Transverse colon (tissue), 4 donors: ENCODE measurements around the gene MYBPH. TPM values are rescaled to one million over a fixed set of nuclear protein-coding genes. Genes with fewer than 3 reads are reported as not detected.
A peak's percentile ranks its signal among the peaks of the same experiment; 100 is the strongest.

Source experiments
- DNase-seq: peaks from one replicate; pipeline ENCODE4 v3.0.0-alpha.2; 2019
- H3K27ac ChIP-seq, 4 donors: fragments of 200-600 bp; sonication (generic); 2 replicates each; pipeline ENCODE4 v1.5.1; 2016 to 2018; ENCODE audit warnings: inconsistent platforms in 4 of 4
- H3K27me3 ChIP-seq: fragments of 200-600 bp; sonication (generic); 2 replicates; pipeline ENCODE4 v1.5.1; 2017; ENCODE audit warnings: inconsistent platforms
- H3K36me3 ChIP-seq, 4 donors: fragments of 200-600 bp; sonication (generic); 2 replicates each; pipeline ENCODE4 v1.5.1; 2017 to 2019; ENCODE audit warnings: inconsistent platforms in 4 of 4
- H3K4me1 ChIP-seq, 4 donors: fragments of 200-600 bp; sonication (generic); 2 replicates each; pipeline ENCODE4 v1.5.1; 2017 to 2020; ENCODE audit warnings: inconsistent platforms in 4 of 4
- H3K4me3 ChIP-seq, 4 donors: fragments of 200-600 bp; sonication (generic); 1 replicate in 1 of 4; 2 replicates in 3 of 4; pipeline versions ENCODE4 v1.5.1 to v1.6.1; 2017 to 2019; ENCODE audit warnings: inconsistent platforms in 4 of 4
- H3K9me3 ChIP-seq, 2 donors: fragments of 200-600 bp; sonication (generic); 2 replicates each; pipeline ENCODE4 v1.5.1; 2017 to 2019; ENCODE audit warnings: inconsistent platforms in 2 of 2
- EP300 ChIP-seq: sonication (generic); formaldehyde crosslinking; IDR thresholded peaks from one replicate; pipeline ENCODE4 v1.6.1; 2017; ENCODE audit warnings: antibody characterized with exemption, low read depth
- POLR2A ChIP-seq: fragments of 450-650 bp; IDR thresholded peaks from one replicate; pipeline ENCODE4 v1.6.1; 2016; ENCODE audit warnings: antibody characterized with exemption, mild to moderate bottlenecking, moderate library complexity
- POLR2AphosphoS5 ChIP-seq, 3 donors: sonication (generic); formaldehyde crosslinking; IDR thresholded peaks; one replicate each; pipeline ENCODE4 v1.6.1; 2016; ENCODE audit warnings: antibody characterized with exemption in 3 of 3
- WGBS, 2 donors: methylation state at CpG; one replicate each; pipeline ENCODE4 v1.1.5; 2018; ENCODE audit warnings: low coverage in 1 of 2; 5-methylcytosine and 5-hydroxymethylcytosine counted together
- in situ Hi-C, 4 donors: fragments of 200-750 bp; cut with MboI; loops; one replicate each; pipeline versions ENCODE4 v1.15.0 to v1.15.1; 2017; ENCODE audit warnings: low sequenced_read_pairs in 3 of 4, low pct_ligation_motif_present in 1 of 4, low pct_unique_long_range_greater_than_20kb in 1 of 4
- intact Hi-C: fragments of 100-400 bp; cut with DNase I; formaldehyde crosslinking; loops from one replicate; pipeline ENCODE4 v1.15.1; 2023; ENCODE audit warnings: low total_unique reads
- total RNA-seq, 4 donors: library from RNA; depleted of rRNA; stranded (reverse); fragments of >200 nt; gene quantifications; one replicate each; pipeline ENCODE4 v1.1.0, GENCODE V29; 2016
- TF ChIP-seq, protein P1 (sequence below), 5 experiments: fragments of 200-600 bp in 3 of 5; fragments of 450-650 bp in 2 of 5; sonication (generic) in 3 of 5; IDR thresholded peaks; 1 replicate in 2 of 5; 2 replicates in 3 of 5; pipeline ENCODE4 v1.5.1; 2016 to 2017; ENCODE audit warnings: antibody characterized with exemption in 5 of 5, inconsistent platforms in 3 of 5, mild to moderate bottlenecking in 2 of 5, moderate library complexity in 1 of 5

MYBPH gene
- total RNA-seq, 4 donors from 2014 or later: not detected

DNA sequence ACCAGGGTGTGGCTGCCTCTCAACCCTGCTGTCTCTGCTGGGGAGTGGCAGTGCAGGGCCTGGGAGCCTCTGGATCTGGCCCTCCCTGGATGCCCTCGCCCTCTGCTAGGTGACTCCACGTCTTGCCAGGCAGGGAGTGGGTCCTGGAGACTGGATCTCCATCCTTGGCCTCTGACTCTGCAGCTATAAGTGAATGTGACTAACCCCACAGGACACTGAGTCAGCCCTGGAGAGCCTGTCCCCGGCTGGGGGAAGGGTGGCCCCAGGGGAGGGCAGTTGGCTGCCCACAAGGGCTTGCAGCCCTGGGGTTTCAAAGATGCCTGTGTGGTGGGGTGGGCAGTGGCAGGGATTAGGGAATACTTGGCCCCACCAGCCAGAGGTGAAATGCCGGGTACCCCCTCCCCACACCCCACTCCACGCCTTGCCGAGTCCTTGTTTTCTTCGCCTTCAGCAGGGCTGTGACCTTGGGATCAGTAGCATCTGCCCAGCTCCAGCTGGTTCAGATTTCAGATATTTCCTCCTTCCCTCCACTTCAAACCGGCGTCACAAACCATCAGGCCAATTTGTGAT is 1.9 kb upstream of the MYBPH start:
- DNase-seq: no peak
- Histone ChIP-seq H3K27ac (peak overlapping the region in 1 of 4 donors; percentile 16), H3K9me3 (no peaks in the 10 kb centered on the region), H3K4me1 (peaks cover 0 to 4% (median 0%) of the 10 kb centered on the region in 4 donors), H3K4me3 (no peak overlapping the region), H3K36me3 (no peaks in the 10 kb centered on the region), H3K27me3 (no peaks in the 10 kb centered on the region)
- in situ Hi-C loops: no loop called here
- 56% methylated on average over 9 of the region's 9 CpGs; no CpG with 5 or more reads in 1 of the 2 donors for WGBS, 2 donors
- intact Hi-C loops: no loop called here
- no peak for TF ChIP-seq POLR2AphosphoS5 (IDR thresholded peaks at IDR 0.05)
- no peak for TF ChIP-seq POLR2A
- TF ChIP-seq, protein P1, sequence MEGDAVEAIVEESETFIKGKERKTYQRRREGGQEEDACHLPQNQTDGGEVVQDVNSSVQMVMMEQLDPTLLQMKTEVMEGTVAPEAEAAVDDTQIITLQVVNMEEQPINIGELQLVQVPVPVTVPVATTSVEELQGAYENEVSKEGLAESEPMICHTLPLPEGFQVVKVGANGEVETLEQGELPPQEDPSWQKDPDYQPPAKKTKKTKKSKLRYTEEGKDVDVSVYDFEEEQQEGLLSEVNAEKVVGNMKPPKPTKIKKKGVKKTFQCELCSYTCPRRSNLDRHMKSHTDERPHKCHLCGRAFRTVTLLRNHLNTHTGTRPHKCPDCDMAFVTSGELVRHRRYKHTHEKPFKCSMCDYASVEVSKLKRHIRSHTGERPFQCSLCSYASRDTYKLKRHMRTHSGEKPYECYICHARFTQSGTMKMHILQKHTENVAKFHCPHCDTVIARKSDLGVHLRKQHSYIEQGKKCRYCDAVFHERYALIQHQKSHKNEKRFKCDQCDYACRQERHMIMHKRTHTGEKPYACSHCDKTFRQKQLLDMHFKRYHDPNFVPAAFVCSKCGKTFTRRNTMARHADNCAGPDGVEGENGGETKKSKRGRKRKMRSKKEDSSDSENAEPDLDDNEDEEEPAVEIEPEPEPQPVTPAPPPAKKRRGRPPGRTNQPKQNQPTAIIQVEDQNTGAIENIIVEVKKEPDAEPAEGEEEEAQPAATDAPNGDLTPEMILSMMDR (IDR thresholded peaks at IDR 0.05): no peak
- TF ChIP-seq EP300: no peak

DNA sequence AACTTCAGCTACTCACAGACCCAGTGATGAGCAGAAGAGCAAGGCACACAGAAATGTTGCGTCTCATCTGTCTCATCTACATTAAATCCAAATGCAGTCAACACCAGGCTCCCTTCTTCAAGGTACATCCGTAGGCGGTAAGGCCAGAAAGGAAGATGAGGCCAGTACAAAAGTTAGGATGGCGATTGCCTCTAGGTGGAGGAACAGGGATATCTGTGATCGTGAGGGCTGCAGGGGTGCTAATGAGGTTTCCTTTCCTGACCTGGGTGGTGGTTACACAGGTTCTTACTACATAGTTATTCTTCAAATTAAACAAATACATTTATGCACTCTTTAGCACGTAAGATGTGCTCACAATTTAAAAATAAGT is 1.4 kb upstream of the MYBPH start:
- whole genome bisulfite sequencing, 2 donors: 78 to 81% methylated on average over 6 of the region's 6 CpGs
- no peaks in the 10 kb centered on the region for H3K9me3 ChIP-seq
- H3K27ac ChIP-seq: peak overlapping the region in 1 of 4 donors; percentile 16
- TF ChIP-seq POLR2A (no peak), EP300 (no peak), POLR2AphosphoS5 (IDR thresholded peaks at IDR 0.05) (no peak)
- TF ChIP-seq, protein P1 (IDR thresholded peaks at IDR 0.05): no peak
- intact Hi-C loops: no loop called here
- no peak overlapping the region for H3K4me3 ChIP-seq
- peaks cover 0 to 7% (median 0%) of the 10 kb centered on the region in 4 donors for H3K4me1 ChIP-seq
- no peaks in the 10 kb centered on the region for H3K27me3 ChIP-seq
- H3K36me3 ChIP-seq: no peaks in the 10 kb centered on the region
- in situ Hi-C loops: no loop called here
- DNase-seq: no peak

DNA sequence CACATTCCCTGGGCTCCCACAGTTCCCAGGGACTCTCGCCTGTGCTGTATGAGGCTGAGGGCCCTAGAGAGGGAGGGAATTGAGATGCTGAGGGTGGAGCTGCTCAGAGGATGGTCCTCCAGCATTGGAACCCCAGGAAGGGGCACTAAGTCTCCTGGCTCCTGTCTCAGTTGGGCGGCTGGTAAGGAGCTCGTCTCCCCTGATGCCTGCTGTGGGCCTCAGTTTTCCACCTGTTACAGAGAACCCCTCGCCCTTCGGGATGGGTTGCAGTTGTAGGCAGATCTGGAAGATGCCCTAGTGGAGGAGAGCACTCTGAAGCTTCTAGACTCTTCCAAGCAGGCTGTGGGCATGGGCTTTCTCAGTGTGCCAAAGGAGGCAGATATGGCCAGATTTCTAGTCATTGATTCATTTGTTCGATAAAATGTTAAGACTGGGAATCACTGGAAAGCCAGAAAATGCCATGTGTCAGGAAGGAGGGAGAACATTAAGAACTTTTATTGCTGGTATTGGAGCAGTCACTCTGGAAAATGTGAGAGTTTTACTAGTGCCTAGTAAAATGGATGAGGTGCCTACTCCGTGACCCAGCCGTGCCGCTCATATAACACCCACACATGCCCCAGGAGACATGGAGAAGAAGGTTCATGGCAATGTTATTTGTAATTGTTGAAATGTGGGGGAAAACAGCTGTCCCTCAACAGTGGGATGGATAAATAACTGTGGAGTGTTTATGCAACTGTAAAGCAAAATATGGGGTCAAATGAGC is 828 bp upstream of the MYBPH start:
- in situ Hi-C loops (no loop called here), intact Hi-C loops (no loop called here)
- TF ChIP-seq, protein P1 (IDR thresholded peaks at IDR 0.05): no peak
- TF ChIP-seq POLR2A (no peak), POLR2AphosphoS5 (IDR thresholded peaks at IDR 0.05) (no peak), EP300 (no peak)
- H3K36me3 ChIP-seq: no peaks in the 10 kb centered on the region
- H3K9me3 ChIP-seq: no peaks in the 10 kb centered on the region
- DNase-seq: no peak
- WGBS, 2 donors: 89 to 93% methylated on average over 4 to 9 of the region's 9 CpGs
- no peak overlapping the region for H3K27ac ChIP-seq
- H3K4me1 ChIP-seq: peaks cover 0 to 7% (median 0%) of the 10 kb centered on the region in 4 donors
- no peaks in the 10 kb centered on the region for H3K27me3 ChIP-seq
- H3K4me3 ChIP-seq: no peak overlapping the region

DNA sequence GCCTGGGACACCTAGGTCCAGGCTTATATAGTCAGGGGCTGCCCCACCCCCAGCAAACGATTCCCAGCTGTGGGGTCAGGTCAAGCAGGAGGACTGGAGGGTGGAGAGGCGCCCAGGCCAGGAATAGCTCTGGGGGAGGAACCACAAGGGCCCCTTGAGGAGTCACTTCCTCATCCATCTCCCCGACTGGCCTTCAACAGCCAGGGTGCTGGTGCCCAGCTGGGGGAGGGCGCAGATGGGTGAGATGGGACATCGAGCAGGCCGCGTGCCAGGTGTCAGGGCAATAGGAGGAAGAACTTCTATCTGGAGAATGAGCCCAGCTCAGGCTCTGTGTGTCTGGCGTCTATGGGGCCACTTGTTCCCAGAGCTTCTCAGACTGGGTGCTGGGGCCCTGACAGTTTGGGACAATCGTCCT is 208 bp upstream of the MYBPH start:
- Histone ChIP-seq H3K4me1 (peaks cover 0 to 7% (median 0%) of the 10 kb centered on the region in 4 donors), H3K27me3 (no peaks in the 10 kb centered on the region), H3K27ac (no peak overlapping the region), H3K36me3 (no peaks in the 10 kb centered on the region), H3K4me3 (no peak overlapping the region), H3K9me3 (no peaks in the 10 kb centered on the region)
- WGBS, 2 donors: 62 to 81% methylated on average over 5 to 9 of the region's 9 CpGs
- intact Hi-C loops (no loop called here), in situ Hi-C loops (no loop called here)
- no peak for DNase-seq
- TF ChIP-seq, protein P1 (IDR thresholded peaks at IDR 0.05): no peak
- no peak for TF ChIP-seq POLR2AphosphoS5 (IDR thresholded peaks at IDR 0.05)
- TF ChIP-seq EP300: no peak
- TF ChIP-seq POLR2A: no peak
